ENCODE results near the gene PC. TPM values are rescaled to one million over a fixed set of nuclear protein-coding genes. Genes with fewer than 3 reads are reported as not detected.
"Not testable (repeated sequence)": the region's sequence is repeated elsewhere in the genome, so short reads cannot be mapped to it uniquely, and the experiment has no call there.

The PC gene
- total RNA-seq, 1 experiment from 2014 or later: 22.5 TPM

- no peak overlapping the region for H3K4me3 Mint-ChIP-seq (ENCODE audit: unreplicated experiment)
- BruUV-seq (replicated peaks): no TSS peak
- peaks cover 11% of the 10 kb centered on the region for H3K4me1 ChIP-seq
- ChIA-PET CTCF (interaction anchor here (0.6 to 1.6 kb wide), 6 partner anchors 10 to 1472 kb away, joined by 3 to 8 read pairs (median 4); partner anchors contain the start of gene SCYL1), POLR2A (interaction anchor here (0.6 to 1.4 kb wide), 3 partner anchors 38 to 416 kb away, joined by 3 to 10 read pairs (median 4); partner anchors contain the start of genes PC and RCE1)
- no peaks in the 10 kb centered on the region for H3K9me3 ChIP-seq
- H3K9me3 Mint-ChIP-seq (ENCODE audit: unreplicated experiment): no peaks in the 10 kb centered on the region
- H3K4me1 Mint-ChIP-seq (ENCODE audit: low read depth, unreplicated experiment): peaks cover 11% of the 10 kb centered on the region
- no peak for TF ChIP-seq CTCF (IDR thresholded peaks at IDR 0.05; ENCODE audit: insufficient read depth in 1 of 2, low read depth in 1 of 2, low read length in 1 of 2, severe bottlenecking in 1 of 2, unreplicated experiment in 1 of 2)
- no peaks in the 10 kb centered on the region for H3K36me3 ChIP-seq (ENCODE audit: control insufficient read depth, insufficient read depth, low read length)
- H3K27ac Mint-ChIP-seq (ENCODE audit: unreplicated experiment): peak overlapping the region; percentile 56
- H3K27me3 ChIP-seq (replicated peaks; ENCODE audit: control insufficient read depth, insufficient read depth, low read length): no peaks in the 10 kb centered on the region
- peaks cover 9% of the 10 kb centered on the region for H3K36me3 Mint-ChIP-seq (ENCODE audit: insufficient read depth, unreplicated experiment)
- H3K27me3 Mint-ChIP-seq (ENCODE audit: insufficient read depth, unreplicated experiment): no peaks in the 10 kb centered on the region
- peak; percentile 87 to 90 for DNase-seq
- intact Hi-C loops (cut with micrococcal nuclease; ENCODE audit: unreplicated experiment): loop anchor here (1.0 kb wide), 1 partner anchor 38 kb away; the partner anchor contains the start of gene PC
- H3K4me3 ChIP-seq (ENCODE audit: low read depth, low read length): no peak overlapping the region
These were observed 38.6 kb upstream of the PC start for GRCh38 chr11:66996609-66997273.

GRCh38 chr11:66992041-66992440 lies 33.9 kb upstream of the PC start:
- no peaks in the 10 kb centered on the region for H3K27me3 Mint-ChIP-seq (ENCODE audit: insufficient read depth, unreplicated experiment)
- no peaks in the 10 kb centered on the region for H3K36me3 ChIP-seq (ENCODE audit: control insufficient read depth, insufficient read depth, low read length)
- peaks cover 4% of the 10 kb centered on the region for H3K36me3 Mint-ChIP-seq (ENCODE audit: insufficient read depth, unreplicated experiment)
- no peak for TF ChIP-seq CTCF (IDR thresholded peaks at IDR 0.05; ENCODE audit: insufficient read depth in 1 of 2, low read depth in 1 of 2, low read length in 1 of 2, severe bottlenecking in 1 of 2, unreplicated experiment in 1 of 2)
- peaks cover 6% of the 10 kb centered on the region for H3K4me1 ChIP-seq
- H3K27me3 ChIP-seq (replicated peaks; ENCODE audit: control insufficient read depth, insufficient read depth, low read length): no peaks in the 10 kb centered on the region
- no peaks in the 10 kb centered on the region for H3K9me3 Mint-ChIP-seq (ENCODE audit: unreplicated experiment)
- BruUV-seq (replicated peaks): no TSS peak
- no peak for DNase-seq
- ChIA-PET POLR2A (no interaction called here), CTCF (interaction anchor here (0.7 kb wide), 2 partner anchors 27 to 69 kb away, joined by 4 to 6 read pairs; no protein-coding TSS in a partner anchor)
- H3K4me3 ChIP-seq (ENCODE audit: low read depth, low read length): no peak overlapping the region
- no peaks in the 10 kb centered on the region for H3K9me3 ChIP-seq
- H3K4me1 Mint-ChIP-seq (ENCODE audit: low read depth, unreplicated experiment): peaks cover 4% of the 10 kb centered on the region
- H3K4me3 Mint-ChIP-seq (ENCODE audit: unreplicated experiment): no peak overlapping the region
- intact Hi-C loops (cut with micrococcal nuclease; ENCODE audit: unreplicated experiment): no loop called here
- no peak overlapping the region for H3K27ac Mint-ChIP-seq (ENCODE audit: unreplicated experiment)

- H3K4me3 ChIP-seq (ENCODE audit: low read depth, low read length); DNase-seq; intact Hi-C loops (cut with micrococcal nuclease; ENCODE audit: unreplicated experiment); H3K27me3 Mint-ChIP-seq (ENCODE audit: insufficient read depth, unreplicated experiment); H3K4me3 Mint-ChIP-seq (ENCODE audit: unreplicated experiment); H3K36me3 ChIP-seq (ENCODE audit: control insufficient read depth, insufficient read depth, low read length); H3K4me1 ChIP-seq; H3K36me3 Mint-ChIP-seq (ENCODE audit: insufficient read depth, unreplicated experiment); H3K4me1 Mint-ChIP-seq (ENCODE audit: low read depth, unreplicated experiment); CTCF ChIA-PET; H3K27ac Mint-ChIP-seq (ENCODE audit: unreplicated experiment); H3K9me3 ChIP-seq; POLR2A ChIA-PET; H3K9me3 Mint-ChIP-seq (ENCODE audit: unreplicated experiment); BruUV-seq (replicated peaks); H3K27me3 ChIP-seq (replicated peaks; ENCODE audit: control insufficient read depth, insufficient read depth, low read length): not testable (repeated sequence)
These were observed 31.2 kb upstream of the PC start for GRCh38 chr11:66989360-66989759.

- DNase-seq; H3K36me3 Mint-ChIP-seq (ENCODE audit: insufficient read depth, unreplicated experiment); intact Hi-C loops (cut with micrococcal nuclease; ENCODE audit: unreplicated experiment); BruUV-seq (replicated peaks); H3K4me3 Mint-ChIP-seq (ENCODE audit: unreplicated experiment); POLR2A ChIA-PET; H3K4me1 ChIP-seq; H3K9me3 Mint-ChIP-seq (ENCODE audit: unreplicated experiment); H3K4me1 Mint-ChIP-seq (ENCODE audit: low read depth, unreplicated experiment); H3K27ac Mint-ChIP-seq (ENCODE audit: unreplicated experiment); H3K9me3 ChIP-seq; H3K27me3 Mint-ChIP-seq (ENCODE audit: insufficient read depth, unreplicated experiment); H3K4me3 ChIP-seq (ENCODE audit: low read depth, low read length); H3K27me3 ChIP-seq (replicated peaks; ENCODE audit: control insufficient read depth, insufficient read depth, low read length); CTCF ChIA-PET; H3K36me3 ChIP-seq (ENCODE audit: control insufficient read depth, insufficient read depth, low read length): not testable (repeated sequence)
These were observed 30.6 kb upstream of the PC start for GRCh38 chr11:66988741-66989140.

All from Caco-2 (cell line).